ENCODE measurements around the gene TSGA10IP.

DNA sequence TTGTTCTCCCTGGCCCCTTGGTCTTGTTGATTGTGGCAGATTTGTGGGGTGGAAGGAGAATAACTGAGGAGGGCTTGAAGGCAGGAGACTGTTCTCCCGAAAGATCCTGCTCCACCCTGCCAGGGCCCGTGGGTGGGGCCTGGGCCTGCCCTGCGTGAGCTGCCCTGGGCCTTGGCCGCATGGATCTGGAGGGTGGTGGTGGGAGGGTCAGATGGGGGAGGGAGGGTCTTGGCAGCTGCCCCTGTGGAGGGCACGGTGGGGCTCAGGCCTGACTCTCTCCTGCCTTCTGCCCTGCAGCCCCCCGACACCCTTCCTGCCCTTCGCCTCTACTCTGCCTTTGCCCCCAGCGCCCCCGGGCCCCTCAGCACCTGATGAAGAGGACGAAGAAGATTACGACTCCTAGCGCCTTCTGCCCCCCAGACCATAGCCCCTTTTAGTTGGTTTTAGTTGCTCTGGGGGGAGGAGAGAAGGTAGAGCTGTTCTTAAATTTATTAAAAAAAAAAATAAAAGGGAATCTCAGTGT lies 24.2 kb upstream of the TSGA10IP start:
- TF ChIP-seq, protein P1, sequence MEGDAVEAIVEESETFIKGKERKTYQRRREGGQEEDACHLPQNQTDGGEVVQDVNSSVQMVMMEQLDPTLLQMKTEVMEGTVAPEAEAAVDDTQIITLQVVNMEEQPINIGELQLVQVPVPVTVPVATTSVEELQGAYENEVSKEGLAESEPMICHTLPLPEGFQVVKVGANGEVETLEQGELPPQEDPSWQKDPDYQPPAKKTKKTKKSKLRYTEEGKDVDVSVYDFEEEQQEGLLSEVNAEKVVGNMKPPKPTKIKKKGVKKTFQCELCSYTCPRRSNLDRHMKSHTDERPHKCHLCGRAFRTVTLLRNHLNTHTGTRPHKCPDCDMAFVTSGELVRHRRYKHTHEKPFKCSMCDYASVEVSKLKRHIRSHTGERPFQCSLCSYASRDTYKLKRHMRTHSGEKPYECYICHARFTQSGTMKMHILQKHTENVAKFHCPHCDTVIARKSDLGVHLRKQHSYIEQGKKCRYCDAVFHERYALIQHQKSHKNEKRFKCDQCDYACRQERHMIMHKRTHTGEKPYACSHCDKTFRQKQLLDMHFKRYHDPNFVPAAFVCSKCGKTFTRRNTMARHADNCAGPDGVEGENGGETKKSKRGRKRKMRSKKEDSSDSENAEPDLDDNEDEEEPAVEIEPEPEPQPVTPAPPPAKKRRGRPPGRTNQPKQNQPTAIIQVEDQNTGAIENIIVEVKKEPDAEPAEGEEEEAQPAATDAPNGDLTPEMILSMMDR (IDR thresholded peaks at IDR 0.05): no peak
- TF ChIP-seq POLR2A (IDR thresholded peaks at IDR 0.05): no peak
